ENCODE results near the gene TNFRSF6B.

Gene TNFRSF6B

DNA sequence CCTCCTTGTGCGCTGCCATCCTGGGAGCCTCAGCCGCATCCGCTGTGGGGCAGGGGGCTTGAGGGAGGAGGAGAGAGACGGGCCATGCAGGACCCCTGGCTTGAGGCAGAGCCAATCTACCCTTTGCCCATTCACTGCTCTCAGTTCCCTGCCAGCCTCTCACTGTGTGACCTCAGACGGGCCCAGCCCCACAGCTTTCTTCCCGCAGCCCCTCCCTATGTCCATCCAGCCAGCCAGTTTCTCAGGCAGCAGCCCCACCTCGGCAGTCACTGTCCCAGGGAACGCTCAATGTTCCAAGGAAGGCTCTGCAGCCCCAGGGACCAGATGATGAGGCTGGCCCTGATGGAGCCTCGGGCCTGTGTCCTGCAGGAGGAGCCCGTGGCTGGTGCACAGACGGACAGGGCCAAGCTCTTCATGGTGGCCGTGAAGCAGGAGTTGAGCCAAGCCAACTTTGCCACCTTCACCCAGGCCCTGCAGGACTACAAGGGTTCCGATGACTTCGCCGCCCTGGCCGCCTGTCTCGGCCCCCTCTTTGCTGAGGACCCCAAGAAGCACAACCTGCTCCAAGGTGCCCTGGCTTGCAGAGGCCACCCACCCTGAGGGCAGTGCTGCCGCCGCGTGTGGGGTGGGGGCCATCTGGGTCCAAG lies 3.9 kb upstream of the TNFRSF6B start:
- no peak overlapping the region for H3K27ac ChIP-seq (ENCODE audit: low read depth, low read length)
- H3F3A ChIP-seq (ENCODE audit: insufficient read depth): no peaks in the 10 kb centered on the region
- no peak for TF ChIP-seq EZH2phosphoT487 (conservative IDR thresholded peaks at IDR 0.05; ENCODE audit: low read length)
- TF ChIP-seq, protein P1, sequence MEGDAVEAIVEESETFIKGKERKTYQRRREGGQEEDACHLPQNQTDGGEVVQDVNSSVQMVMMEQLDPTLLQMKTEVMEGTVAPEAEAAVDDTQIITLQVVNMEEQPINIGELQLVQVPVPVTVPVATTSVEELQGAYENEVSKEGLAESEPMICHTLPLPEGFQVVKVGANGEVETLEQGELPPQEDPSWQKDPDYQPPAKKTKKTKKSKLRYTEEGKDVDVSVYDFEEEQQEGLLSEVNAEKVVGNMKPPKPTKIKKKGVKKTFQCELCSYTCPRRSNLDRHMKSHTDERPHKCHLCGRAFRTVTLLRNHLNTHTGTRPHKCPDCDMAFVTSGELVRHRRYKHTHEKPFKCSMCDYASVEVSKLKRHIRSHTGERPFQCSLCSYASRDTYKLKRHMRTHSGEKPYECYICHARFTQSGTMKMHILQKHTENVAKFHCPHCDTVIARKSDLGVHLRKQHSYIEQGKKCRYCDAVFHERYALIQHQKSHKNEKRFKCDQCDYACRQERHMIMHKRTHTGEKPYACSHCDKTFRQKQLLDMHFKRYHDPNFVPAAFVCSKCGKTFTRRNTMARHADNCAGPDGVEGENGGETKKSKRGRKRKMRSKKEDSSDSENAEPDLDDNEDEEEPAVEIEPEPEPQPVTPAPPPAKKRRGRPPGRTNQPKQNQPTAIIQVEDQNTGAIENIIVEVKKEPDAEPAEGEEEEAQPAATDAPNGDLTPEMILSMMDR (IDR thresholded peaks at IDR 0.05; ENCODE audit: insufficient read depth, low read length, poor library complexity, severe bottlenecking): no peak

DNA sequence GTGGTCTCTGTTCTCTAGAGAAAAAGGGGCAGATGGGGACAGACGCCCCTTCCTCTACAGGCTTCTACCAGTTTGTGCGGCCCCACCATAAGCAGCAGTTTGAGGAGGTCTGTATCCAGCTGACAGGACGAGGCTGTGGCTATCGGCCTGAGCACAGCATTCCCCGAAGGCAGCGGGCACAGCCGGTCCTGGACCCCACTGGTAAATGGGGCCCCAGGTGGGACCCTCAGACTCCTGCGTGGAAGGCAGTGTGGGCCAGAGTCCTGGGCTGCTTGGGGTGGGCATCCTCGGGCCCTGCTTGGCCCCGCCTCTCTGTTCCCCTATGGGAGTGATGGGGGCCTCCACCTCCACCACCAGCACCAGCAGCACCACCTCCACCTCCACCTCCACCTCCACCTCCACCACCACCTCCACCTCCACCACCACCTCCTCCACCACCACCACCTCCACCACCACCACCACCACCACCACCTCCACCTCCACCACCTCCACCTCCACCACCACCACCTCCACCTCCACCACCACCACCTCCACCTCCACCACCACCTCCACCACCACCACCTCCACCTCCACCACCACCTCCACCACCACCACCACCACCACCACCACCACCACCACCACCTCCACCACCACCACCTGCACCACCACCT lies 3.2 kb upstream of the TNFRSF6B start:
- Histone ChIP-seq H3K27me3 (ENCODE audit: low read length) (no peaks in the 10 kb centered on the region), H3K4me3 (ENCODE audit: insufficient read depth, low read length, poor library complexity, severe bottlenecking) (no peak overlapping the region), H3K36me3 (ENCODE audit: low read length) (no peaks in the 10 kb centered on the region), H3F3A (ENCODE audit: insufficient read depth) (no peaks in the 10 kb centered on the region), H3K9ac (ENCODE audit: low read length) (no peak overlapping the region), H2AFZ (ENCODE audit: low read depth, low read length, severe bottlenecking) (no peak overlapping the region), H3K9me3 (ENCODE audit: insufficient read depth, low read length) (no peaks in the 10 kb centered on the region), H3K9me2 (replicated peaks; ENCODE audit: insufficient read depth, low read length) (no peaks in the 10 kb centered on the region), H3K79me2 (ENCODE audit: insufficient read depth, low read length) (no peaks in the 10 kb centered on the region), H3K4me2 (ENCODE audit: low read depth, low read length, poor library complexity, severe bottlenecking) (no peak overlapping the region), H4K20me1 (ENCODE audit: low read depth, low read length) (no peaks in the 10 kb centered on the region), H3K27ac (ENCODE audit: low read depth, low read length) (no peak overlapping the region)
- TF ChIP-seq, protein P1 (IDR thresholded peaks at IDR 0.05; ENCODE audit: insufficient read depth, low read length, poor library complexity, severe bottlenecking): no peak
- no peak for TF ChIP-seq EZH2phosphoT487 (conservative IDR thresholded peaks at IDR 0.05; ENCODE audit: low read length)

More for the DNA sequence above, 3.9 kb upstream of the TNFRSF6B start:
- H3K9me2 ChIP-seq (replicated peaks; ENCODE audit: insufficient read depth, low read length): no peaks in the 10 kb centered on the region
- H3K79me2 ChIP-seq (ENCODE audit: insufficient read depth, low read length): no peaks in the 10 kb centered on the region
- no peaks in the 10 kb centered on the region for H4K20me1 ChIP-seq (ENCODE audit: low read depth, low read length)
- H3K27me3 ChIP-seq (ENCODE audit: low read length): no peaks in the 10 kb centered on the region
- H3K9ac ChIP-seq (ENCODE audit: low read length): no peak overlapping the region
- no peak overlapping the region for H2AFZ ChIP-seq (ENCODE audit: low read depth, low read length, severe bottlenecking)
- H3K36me3 ChIP-seq (ENCODE audit: low read length): no peaks in the 10 kb centered on the region
- no peak overlapping the region for H3K4me3 ChIP-seq (ENCODE audit: insufficient read depth, low read length, poor library complexity, severe bottlenecking)
- H3K9me3 ChIP-seq (ENCODE audit: insufficient read depth, low read length): no peaks in the 10 kb centered on the region
- H3K4me2 ChIP-seq (ENCODE audit: low read depth, low read length, poor library complexity, severe bottlenecking): no peak overlapping the region

DNA sequence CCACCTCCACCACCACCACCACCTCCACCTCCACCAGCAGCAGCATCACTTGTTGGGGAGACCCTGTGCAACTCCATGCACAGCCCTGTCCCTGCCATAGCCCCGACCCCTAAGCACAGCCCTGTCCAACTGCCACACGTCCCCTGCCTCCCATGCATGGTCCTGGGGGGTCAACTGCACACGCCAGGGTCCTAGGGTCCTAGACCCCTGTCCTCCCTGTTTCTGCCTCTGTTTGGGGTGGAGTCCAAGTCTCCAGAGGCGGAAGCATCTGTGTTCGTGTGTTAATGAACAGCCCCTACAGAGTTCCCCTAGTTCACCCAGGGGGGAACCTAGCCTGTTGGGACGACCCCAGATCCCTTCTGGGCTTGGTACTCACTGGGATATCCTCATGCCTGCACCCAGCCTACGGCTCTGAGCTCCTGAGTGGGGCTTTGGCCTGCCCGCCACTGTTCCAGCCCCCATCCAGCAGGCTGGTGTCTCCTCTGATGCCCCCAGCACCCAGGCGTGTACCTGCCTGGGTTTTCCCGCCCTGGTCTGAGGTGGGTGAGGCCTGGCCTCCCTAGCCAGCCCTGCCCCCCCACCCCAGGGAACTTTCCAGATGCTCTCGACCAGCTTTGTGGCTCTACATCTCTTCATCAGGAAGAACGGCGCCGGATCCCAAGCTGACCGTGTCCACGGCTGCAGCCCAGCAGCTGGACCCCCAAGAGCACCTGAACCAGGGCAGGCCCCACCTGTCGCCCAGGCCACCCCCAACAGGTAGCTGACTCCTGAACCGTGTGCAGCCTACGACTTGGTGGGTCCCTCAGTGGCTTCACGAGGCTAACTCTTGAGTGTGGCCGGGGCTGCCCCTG lies 2.5 kb upstream of the TNFRSF6B start:
- H3K9me2 ChIP-seq (replicated peaks; ENCODE audit: insufficient read depth, low read length): no peaks in the 10 kb centered on the region
- H3K27ac ChIP-seq (ENCODE audit: low read depth, low read length): no peak overlapping the region
- no peaks in the 10 kb centered on the region for H3K27me3 ChIP-seq (ENCODE audit: low read length)
- no peaks in the 10 kb centered on the region for H3F3A ChIP-seq (ENCODE audit: insufficient read depth)
- no peak overlapping the region for H2AFZ ChIP-seq (ENCODE audit: low read depth, low read length, severe bottlenecking)
- H3K4me2 ChIP-seq (ENCODE audit: low read depth, low read length, poor library complexity, severe bottlenecking): no peak overlapping the region
- no peaks in the 10 kb centered on the region for H3K36me3 ChIP-seq (ENCODE audit: low read length)
- H4K20me1 ChIP-seq (ENCODE audit: low read depth, low read length): no peaks in the 10 kb centered on the region
- no peaks in the 10 kb centered on the region for H3K9me3 ChIP-seq (ENCODE audit: insufficient read depth, low read length)
- no peak overlapping the region for H3K4me3 ChIP-seq (ENCODE audit: insufficient read depth, low read length, poor library complexity, severe bottlenecking)
- TF ChIP-seq, protein P1 (IDR thresholded peaks at IDR 0.05; ENCODE audit: insufficient read depth, low read length, poor library complexity, severe bottlenecking): no peak
- no peak for TF ChIP-seq EZH2phosphoT487 (conservative IDR thresholded peaks at IDR 0.05; ENCODE audit: low read length)
- H3K9ac ChIP-seq (ENCODE audit: low read length): no peak overlapping the region
- no peaks in the 10 kb centered on the region for H3K79me2 ChIP-seq (ENCODE audit: insufficient read depth, low read length)

Data from SU-DHL-6 (cell line).